Hepatocyte (in vitro differentiated cells): ENCODE measurements around the gene DENND5B. TPM values are rescaled to one million over a fixed set of nuclear protein-coding genes. Genes with fewer than 3 reads are reported as not detected.
"Not testable (repeated sequence)": the region's sequence is repeated elsewhere in the genome, so short reads cannot be mapped to it uniquely, and the experiment has no call there.

Experiments
- DNase-seq: peaks from one replicate; pipeline ENCODE4 v3.0.0-alpha.2; 2016; ENCODE audit warnings: low spot score
- H2AFZ ChIP-seq: fragments of 200-600 bp; sonication (generic); 2 replicates; pipeline ENCODE4 v1.6.0; 2016; ENCODE audit warnings: antibody characterized with exemption, mild to moderate bottlenecking
- H3K27ac ChIP-seq: fragments of 200-600 bp; sonication (generic); 2 replicates; pipeline ENCODE4 v1.5.1; 2016; ENCODE audit warnings: mild to moderate bottlenecking
- H3K27me3 ChIP-seq: fragments of 200-600 bp; sonication (generic); 2 replicates; pipeline ENCODE4 v1.6.1; 2016
- H3K36me3 ChIP-seq: fragments of 200-600 bp; sonication (generic); replicated peaks from 2 replicates; pipeline ENCODE4 v1.5.1; 2016; ENCODE audit warnings: low read depth; ENCODE audit not compliant: insufficient read depth
- H3K4me1 ChIP-seq: fragments of 200-600 bp; sonication (generic); 2 replicates; pipeline ENCODE4 v1.5.1; 2016; ENCODE audit warnings: mild to moderate bottlenecking, moderate library complexity; ENCODE audit not compliant: insufficient read depth
- H3K4me2 ChIP-seq: fragments of 200-600 bp; sonication (generic); 2 replicates; pipeline ENCODE4 v1.6.0; 2016
- H3K4me3 ChIP-seq: fragments of 200-600 bp; sonication (generic); 2 replicates; pipeline ENCODE4 v1.5.1; 2016; ENCODE audit warnings: mild to moderate bottlenecking
- H3K79me2 ChIP-seq: fragments of 200-600 bp; sonication (generic); 2 replicates; pipeline ENCODE4 v1.6.0; 2017; ENCODE audit warnings: mild to moderate bottlenecking
- H3K9me2 ChIP-seq: fragments of 200-600 bp; sonication (generic); replicated peaks from 2 replicates; pipeline ENCODE4 v1.6.0; 2017; ENCODE audit warnings: mild to moderate bottlenecking; ENCODE audit not compliant: insufficient read depth
- H3K9me3 ChIP-seq: fragments of 200-600 bp; sonication (generic); 2 replicates; pipeline ENCODE4 v1.5.1; 2016; ENCODE audit warnings: low read depth, mild to moderate bottlenecking
- H4K20me1 ChIP-seq: fragments of 200-600 bp; sonication (generic); 2 replicates; pipeline ENCODE4 v1.6.0; 2016; ENCODE audit warnings: mild to moderate bottlenecking; ENCODE audit not compliant: insufficient read depth, poor library complexity, severe bottlenecking
- EZH2 ChIP-seq: fragments of 200-600 bp; sonication (generic); IDR thresholded peaks from 2 replicates; pipeline ENCODE4 v1.6.1; 2016; ENCODE audit warnings: antibody characterized with exemption, mild to moderate bottlenecking, borderline replicate concordance
- EZH2phosphoT487 ChIP-seq: fragments of 200-600 bp; sonication (generic); IDR thresholded peaks from one replicate; pipeline ENCODE4 v1.6.1; 2018; ENCODE audit warnings: antibody characterized with exemption, mild to moderate bottlenecking, low read depth, moderate library complexity; ENCODE audit not compliant: unreplicated experiment, severe bottlenecking
- WGBS: methylation state at CpG from one replicate; pipeline ENCODE4 v1.1.6; 2016; ENCODE audit warnings: low lambda C conversion rate; ENCODE audit errors: missing lambda C conversion rate; 5-methylcytosine and 5-hydroxymethylcytosine counted together
- polyA plus RNA-seq: library from polyadenylated mRNA; unstranded; fragments of >200 nt; fragmentation: Nextera tagmentation; extraction: Ambion mirVana; gene quantifications from 2 replicates; pipeline ENCODE4 v1.2.1, GENCODE V29; 2016
- total RNA-seq: library from RNA; depleted of rRNA; stranded (reverse); fragments of >200 nt; gene quantifications from 2 replicates; pipeline ENCODE4 v1.2.3, GENCODE V29; 2014
- TF ChIP-seq, protein P1 (sequence below): fragments of 200-600 bp; sonication (generic); IDR thresholded peaks from 2 replicates; pipeline ENCODE4 v1.5.1; 2016; ENCODE audit warnings: antibody characterized with exemption, mild to moderate bottlenecking; ENCODE audit not compliant: poor library complexity

Gene DENND5B
- total and polyA plus RNA-seq, 2 experiments from 2014 or later: 10.4 to 24.9 TPM

DNA sequence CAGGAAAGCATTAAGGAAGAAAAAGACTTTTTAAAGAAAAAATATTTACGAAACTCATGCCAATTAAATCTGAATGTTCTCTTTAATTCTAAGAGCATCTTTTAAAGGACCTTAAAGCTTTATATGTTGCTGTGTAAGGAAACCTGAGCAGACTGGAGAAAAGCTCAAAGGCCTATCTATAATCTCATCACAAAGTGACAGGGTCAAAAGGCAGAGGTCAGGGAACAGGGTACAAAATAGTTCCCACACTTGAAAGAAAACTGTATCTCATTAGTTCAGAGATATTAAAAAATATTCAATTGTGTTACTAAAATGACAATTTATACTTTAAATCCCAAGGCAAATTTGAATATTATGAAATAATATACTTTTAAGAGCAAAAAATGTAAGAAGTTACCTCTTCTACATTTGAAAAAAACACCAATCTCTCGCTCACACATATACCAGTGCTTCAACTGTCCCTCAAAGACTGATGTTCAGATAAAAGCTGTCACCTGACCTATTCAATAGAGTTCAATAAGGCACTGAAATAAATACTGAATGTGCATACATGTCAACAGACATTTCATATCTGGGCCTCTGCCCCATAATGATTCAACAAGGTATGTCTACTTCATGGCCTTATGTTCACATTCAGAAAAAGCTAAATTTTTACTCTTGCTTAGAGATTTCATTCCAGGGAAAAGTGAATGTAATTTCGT is 17.9 kb downstream of the DENND5B start:
- no peak overlapping the region for H3K27ac ChIP-seq
- H3K36me3 ChIP-seq: no peaks in the 10 kb centered on the region
- peaks cover 7% of the 10 kb centered on the region for H3K4me1 ChIP-seq
- no peak overlapping the region for H3K4me2 ChIP-seq
- DNase-seq: no peak
- H3K27me3 ChIP-seq: no peaks in the 10 kb centered on the region
- no peaks in the 10 kb centered on the region for H3K9me3 ChIP-seq
- WGBS: 84% methylated on average over 3 of the region's 3 CpGs
- H3K79me2 ChIP-seq: peaks cover 90% of the 10 kb centered on the region
- no peak overlapping the region for H2AFZ ChIP-seq
- peaks cover 12% of the 10 kb centered on the region for H4K20me1 ChIP-seq
- H3K9me2 ChIP-seq: no peaks in the 10 kb centered on the region
- H3K4me3 ChIP-seq: no peak overlapping the region
- TF ChIP-seq, protein P1, sequence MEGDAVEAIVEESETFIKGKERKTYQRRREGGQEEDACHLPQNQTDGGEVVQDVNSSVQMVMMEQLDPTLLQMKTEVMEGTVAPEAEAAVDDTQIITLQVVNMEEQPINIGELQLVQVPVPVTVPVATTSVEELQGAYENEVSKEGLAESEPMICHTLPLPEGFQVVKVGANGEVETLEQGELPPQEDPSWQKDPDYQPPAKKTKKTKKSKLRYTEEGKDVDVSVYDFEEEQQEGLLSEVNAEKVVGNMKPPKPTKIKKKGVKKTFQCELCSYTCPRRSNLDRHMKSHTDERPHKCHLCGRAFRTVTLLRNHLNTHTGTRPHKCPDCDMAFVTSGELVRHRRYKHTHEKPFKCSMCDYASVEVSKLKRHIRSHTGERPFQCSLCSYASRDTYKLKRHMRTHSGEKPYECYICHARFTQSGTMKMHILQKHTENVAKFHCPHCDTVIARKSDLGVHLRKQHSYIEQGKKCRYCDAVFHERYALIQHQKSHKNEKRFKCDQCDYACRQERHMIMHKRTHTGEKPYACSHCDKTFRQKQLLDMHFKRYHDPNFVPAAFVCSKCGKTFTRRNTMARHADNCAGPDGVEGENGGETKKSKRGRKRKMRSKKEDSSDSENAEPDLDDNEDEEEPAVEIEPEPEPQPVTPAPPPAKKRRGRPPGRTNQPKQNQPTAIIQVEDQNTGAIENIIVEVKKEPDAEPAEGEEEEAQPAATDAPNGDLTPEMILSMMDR: no peak
- TF ChIP-seq EZH2: no peak

DNA sequence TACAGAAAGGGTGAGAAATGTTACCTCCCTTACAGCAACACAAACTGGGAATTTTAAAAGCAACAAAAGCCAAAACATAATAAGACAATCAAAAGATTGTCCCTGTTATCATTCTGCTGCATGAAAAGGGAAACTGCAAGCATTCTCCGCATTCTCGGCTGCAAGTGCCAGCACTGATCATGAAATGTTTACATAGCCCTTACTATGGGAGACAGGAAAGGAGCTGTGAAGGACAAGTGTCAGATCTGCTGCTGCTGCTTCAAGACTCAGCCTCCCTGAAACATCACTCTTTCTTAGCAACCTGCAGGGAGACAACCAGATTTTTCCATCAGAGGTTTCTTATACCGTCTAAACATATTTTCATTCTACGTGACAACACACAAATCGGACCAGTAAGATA is 20.1 kb downstream of the DENND5B start:
- Histone ChIP-seq H3K9me2 (no peaks in the 10 kb centered on the region), H3K4me3 (no peak overlapping the region), H2AFZ (no peak overlapping the region), H3K79me2 (peaks cover 91% of the 10 kb centered on the region), H3K9me3 (no peaks in the 10 kb centered on the region), H3K4me1 (peaks cover 7% of the 10 kb centered on the region), H3K36me3 (no peaks in the 10 kb centered on the region), H3K27me3 (no peaks in the 10 kb centered on the region), H3K4me2 (peak overlapping the region; percentile 66), H4K20me1 (peaks cover 12% of the 10 kb centered on the region), H3K27ac (no peak overlapping the region)
- peak; percentile 23 for DNase-seq
- TF ChIP-seq EZH2phosphoT487 (no peak), EZH2 (no peak)
- TF ChIP-seq, protein P1: no peak
- 39% methylated on average over 5 of the region's 5 CpGs for WGBS

GRCh38 chr12:31569517-31569916 is 21.4 kb downstream of the DENND5B start:
- H3K36me3 ChIP-seq, H3K4me2 ChIP-seq, H3K9me3 ChIP-seq, H3K9me2 ChIP-seq, DNase-seq, H2AFZ ChIP-seq, H3K4me3 ChIP-seq, H3K27ac ChIP-seq, H3K27me3 ChIP-seq, H3K4me1 ChIP-seq: not testable (repeated sequence)
- WGBS: 98% methylated on average over 2 of the region's 2 CpGs
- Histone ChIP-seq H3K79me2 (peaks cover 91% of the 10 kb centered on the region), H4K20me1 (peaks cover 12% of the 10 kb centered on the region)

- 82% methylated on average over 3 of the region's 3 CpGs for WGBS
- no peak overlapping the region for H3K4me3 ChIP-seq
- DNase-seq: no peak
- no peaks in the 10 kb centered on the region for H3K9me3 ChIP-seq
- no peaks in the 10 kb centered on the region for H3K27me3 ChIP-seq
- peaks cover 91% of the 10 kb centered on the region for H3K79me2 ChIP-seq
- peaks cover 9% of the 10 kb centered on the region for H4K20me1 ChIP-seq
- TF ChIP-seq, protein P1: no peak
- no peak for TF ChIP-seq EZH2phosphoT487
- no peak for TF ChIP-seq EZH2
- no peak overlapping the region for H3K4me2 ChIP-seq
- no peak overlapping the region for H3K27ac ChIP-seq
- H3K36me3 ChIP-seq: no peaks in the 10 kb centered on the region
- H2AFZ ChIP-seq: no peak overlapping the region
- no peaks in the 10 kb centered on the region for H3K9me2 ChIP-seq
- peaks cover 7% of the 10 kb centered on the region for H3K4me1 ChIP-seq
These were observed 22.4 kb downstream of the DENND5B start for GRCh38 chr12:31568498-31568897.
